Superior temporal gyrus (tissue), 1 donor: ENCODE results near the gene NCF1.
"Not testable (repeated sequence)": the region's sequence is repeated elsewhere in the genome, so short reads cannot be mapped to it uniquely, and the experiment has no call there.

ENCODE experiments used
- DNase-seq: peaks from one replicate; pipeline ENCODE4 v3.0.0-alpha.2; 2016; ENCODE audit errors: extremely low spot score

Gene NCF1

DNA sequence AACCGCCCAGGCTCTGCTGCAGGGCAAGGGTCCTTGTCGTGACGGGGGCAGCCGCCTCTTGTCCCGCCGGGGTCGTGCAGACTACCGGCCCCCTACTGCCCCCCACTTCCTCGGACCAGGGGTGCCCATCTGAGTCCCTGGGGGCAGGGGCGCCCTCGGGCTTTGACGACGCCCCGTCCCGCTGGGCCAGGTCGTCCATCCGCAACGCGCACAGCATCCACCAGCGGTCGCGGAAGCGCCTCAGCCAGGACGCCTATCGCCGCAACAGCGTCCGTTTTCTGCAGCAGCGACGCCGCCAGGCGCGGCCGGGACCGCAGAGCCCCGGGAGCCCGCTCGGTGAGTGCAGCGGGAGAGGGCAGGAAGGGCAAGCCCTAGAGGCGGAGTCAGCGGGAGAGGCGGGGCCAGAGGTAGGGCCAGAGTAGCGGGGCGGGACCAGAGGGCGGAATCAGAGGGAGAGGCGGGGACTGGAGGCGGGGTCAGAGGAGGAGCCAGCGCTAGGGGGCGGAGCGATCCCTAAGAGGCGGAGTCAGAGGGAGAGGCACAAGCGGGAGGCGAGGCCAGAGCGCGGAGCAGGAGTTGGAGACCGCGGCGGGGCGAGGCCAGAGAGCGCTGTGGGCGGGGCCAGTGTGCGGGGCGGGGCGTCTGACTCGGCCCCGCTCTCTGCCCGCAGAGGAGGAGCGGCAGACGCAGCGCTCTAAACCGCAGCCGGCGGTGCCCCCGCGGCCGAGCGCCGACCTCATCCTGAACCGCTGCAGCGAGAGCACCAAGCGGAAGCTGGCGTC, 14.7 kb downstream of the NCF1 start:
- peak; percentile 89 for DNase-seq

GRCh38 chr7:74789200-74789736, 15.5 kb downstream of the NCF1 start:
- DNase-seq, result not testable (repeated sequence)

- not testable (repeated sequence) for DNase-seq
These were observed 24.2 kb downstream of the NCF1 start for GRCh38 chr7:74797848-74798622.

DNA sequence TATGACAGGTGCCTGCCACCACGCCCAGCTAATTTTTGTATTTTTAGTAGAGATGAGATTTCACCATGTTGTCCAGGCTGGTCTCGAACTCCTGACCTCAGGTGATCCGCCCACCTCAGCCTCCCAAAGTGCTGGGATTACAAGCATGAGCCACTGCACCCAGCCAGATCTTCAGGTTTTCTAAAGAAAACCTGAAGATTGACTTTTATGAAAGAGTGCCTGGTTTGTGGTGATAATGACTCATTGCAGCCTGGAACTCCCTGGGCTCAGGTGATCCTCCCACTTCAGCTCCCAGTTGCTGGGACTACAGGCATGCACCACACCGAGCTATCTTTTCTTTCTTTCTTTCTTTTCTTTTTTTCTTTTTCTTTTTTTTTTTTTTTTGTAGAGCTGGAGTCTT, 24.8 kb downstream of the NCF1 start:
- not testable (repeated sequence) for DNase-seq

DNA sequence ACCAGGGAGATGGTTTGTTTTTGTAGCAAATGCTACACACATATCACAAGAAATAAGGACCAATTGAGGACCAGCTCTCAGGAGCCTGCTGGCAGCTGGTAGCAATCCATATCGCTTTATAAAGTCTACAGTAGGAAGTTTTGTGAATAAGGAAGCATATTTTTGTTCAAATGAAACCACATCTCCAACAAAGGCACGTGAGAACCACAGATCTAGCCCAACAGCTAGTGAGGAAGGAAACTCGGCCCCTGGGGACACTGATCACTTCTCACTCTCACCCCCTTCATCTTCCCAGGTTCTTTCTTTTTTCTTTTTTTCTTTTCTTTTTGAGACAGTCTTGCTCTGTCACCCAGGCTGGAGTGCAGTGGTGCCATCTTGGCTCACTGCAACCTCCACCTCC, 42.1 kb downstream of the NCF1 start:
- DNase-seq, result not testable (repeated sequence)

GRCh38 chr7:74820146-74820805, 46.5 kb downstream of the NCF1 start:
- DNase-seq, result not testable (repeated sequence)

GRCh38 chr7:74821259-74821658, 47.4 kb downstream of the NCF1 start:
- not testable (repeated sequence) for DNase-seq

DNA sequence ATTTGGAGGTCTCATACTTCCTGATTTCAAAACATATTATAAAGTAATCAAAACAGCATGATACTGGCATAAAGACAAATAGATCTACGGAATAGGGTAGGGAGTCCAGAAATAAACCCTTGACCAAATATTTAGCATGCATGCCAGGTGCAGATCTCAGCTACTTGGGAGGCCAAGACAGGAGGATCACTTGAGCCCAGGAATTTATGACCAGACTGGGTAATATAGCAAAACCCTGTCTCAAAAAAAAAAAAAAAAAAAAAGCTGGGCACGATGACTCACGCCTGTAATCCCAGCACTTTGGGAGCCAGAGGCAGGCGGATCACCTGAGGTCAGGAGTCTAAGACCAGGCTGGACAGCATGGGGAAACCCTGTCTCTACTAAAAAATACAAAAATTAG, 56.1 kb downstream of the NCF1 start:
- DNase-seq, result not testable (repeated sequence)

DNA sequence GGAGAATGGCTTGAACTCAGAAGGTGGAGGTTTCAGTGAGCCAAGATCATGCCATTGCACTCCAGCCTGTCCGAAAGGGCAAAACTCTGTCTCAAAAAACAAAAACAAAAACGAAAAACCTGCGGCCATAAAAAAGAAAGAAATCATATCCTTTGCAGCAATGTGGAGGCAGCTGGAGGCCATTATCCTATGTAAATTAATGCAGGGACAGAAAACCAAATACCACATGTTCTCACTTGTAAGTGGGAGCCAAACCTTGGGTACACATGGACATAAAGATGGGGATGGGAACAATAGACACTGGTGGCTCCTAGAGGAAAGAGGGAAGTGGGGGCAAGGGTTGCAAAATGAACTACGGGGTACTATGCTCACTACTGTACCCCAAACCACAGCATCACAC, 56.6 kb downstream of the NCF1 start:
- DNase-seq, result not testable (repeated sequence)
